ENCODE measurements around the gene ACVRL1.
A peak's percentile ranks its signal among the peaks of the same experiment; 100 is the strongest.

ACVRL1 gene

GRCh38 chr12:51963477-51963876 is 56.2 kb downstream of the ACVRL1 start:
- no peak for DNase-seq (ENCODE audit: low read depth)

DNA sequence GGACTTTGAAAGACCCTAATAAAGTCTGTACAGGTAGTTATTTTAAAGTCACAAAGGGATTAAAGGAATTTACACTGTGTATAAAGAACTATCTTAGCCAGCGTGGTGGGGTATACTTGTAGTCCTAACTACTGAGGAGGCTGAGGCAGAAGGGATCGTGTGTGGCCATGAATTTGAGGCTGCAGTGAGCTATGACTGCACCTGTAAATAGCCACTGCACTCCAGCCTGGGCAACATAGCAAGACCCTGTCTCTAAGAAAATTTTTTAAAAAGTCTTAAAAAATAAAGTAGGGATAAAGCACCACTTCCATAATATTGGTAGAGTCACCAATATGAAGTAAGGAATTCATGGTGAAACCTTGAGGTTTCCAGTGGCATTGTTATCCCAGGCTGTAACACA is 62.3 kb downstream of the ACVRL1 start:
- DNase-seq (ENCODE audit: low read depth): no peak

- no peak for DNase-seq (ENCODE audit: low read depth)
Observed at GRCh38 chr12:51970904-51971646, 63.8 kb downstream of the ACVRL1 start.

GRCh38 chr12:51971679-51972421 is 64.5 kb downstream of the ACVRL1 start:
- DNase-seq (ENCODE audit: low read depth): no peak

DNA sequence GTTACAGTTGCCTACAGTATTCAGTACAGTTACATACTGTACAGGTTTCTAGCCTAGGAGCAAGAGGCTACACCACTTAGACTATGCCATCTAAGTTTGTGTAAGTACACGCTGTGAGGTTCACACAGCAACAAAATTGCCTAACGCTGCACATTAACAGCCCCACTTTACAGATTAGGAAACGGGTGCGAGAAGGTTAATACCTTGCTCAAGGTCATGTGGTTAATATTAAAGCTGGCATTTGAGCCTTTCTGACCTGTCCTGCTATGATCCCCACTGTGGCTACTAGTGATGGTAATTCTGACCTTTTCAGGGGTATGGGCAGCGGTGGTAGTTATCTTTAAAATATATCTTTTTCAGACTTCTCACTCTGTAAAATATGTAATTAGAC is 65.1 kb downstream of the ACVRL1 start:
- no peak for DNase-seq (ENCODE audit: low read depth)

DNA sequence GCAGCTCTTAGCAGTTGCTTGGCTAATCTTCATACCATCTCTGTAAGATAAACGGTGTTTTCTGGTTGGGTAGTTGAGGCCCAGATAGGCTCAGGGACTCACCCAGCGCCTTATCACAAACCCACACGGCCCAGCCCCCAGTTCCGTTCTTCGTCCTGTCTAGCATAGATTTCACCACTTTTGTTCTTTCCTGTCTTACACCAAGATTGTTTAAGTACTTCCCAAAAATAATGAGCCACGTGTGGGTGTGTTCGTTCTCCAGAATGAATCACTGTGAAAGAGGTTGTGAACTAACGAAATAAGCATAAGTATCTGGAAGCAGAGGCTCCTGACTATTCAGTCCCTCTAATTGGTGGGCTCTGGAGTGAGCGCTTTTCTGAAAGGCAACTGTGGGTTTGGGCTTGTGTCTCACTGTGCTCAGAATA is 65.6 kb downstream of the ACVRL1 start:
- peak; percentile 79 for DNase-seq (ENCODE audit: low read depth)
